G401 (cell line): Measurements from ENCODE around the gene IFRD2. TPM values are rescaled to one million over a fixed set of nuclear protein-coding genes. Genes with fewer than 3 reads are reported as not detected.
"Not testable (repeated sequence)": the region's sequence is repeated elsewhere in the genome, so short reads cannot be mapped to it uniquely, and the experiment has no call there.

Source experiments
- DNase-seq: peaks from one replicate; pipeline ENCODE4 v3.0.0-alpha.2; 2015; ENCODE audit warnings: low spot score
- in situ Hi-C: cut with HindIII; loops from 2 replicates; pipeline ENCODE4 v1.10.0; 2016; ENCODE audit warnings: low sequenced_read_pairs, mixed read lengths
- total RNA-seq: library from RNA; depleted of rRNA; stranded (reverse); fragments of >200 nt; shearing (Covaris generic); gene quantifications from 2 replicates; pipeline ENCODE4 v1.2.3, GENCODE V29; 2014

Gene IFRD2
- total RNA-seq, 1 experiment from 2014 or later = 97.4 TPM

- in situ Hi-C loops = no loop called here
- no peak for DNase-seq
These were observed 1.0 kb upstream of the IFRD2 start for GRCh38 chr3:50293079-50293801.

DNA sequence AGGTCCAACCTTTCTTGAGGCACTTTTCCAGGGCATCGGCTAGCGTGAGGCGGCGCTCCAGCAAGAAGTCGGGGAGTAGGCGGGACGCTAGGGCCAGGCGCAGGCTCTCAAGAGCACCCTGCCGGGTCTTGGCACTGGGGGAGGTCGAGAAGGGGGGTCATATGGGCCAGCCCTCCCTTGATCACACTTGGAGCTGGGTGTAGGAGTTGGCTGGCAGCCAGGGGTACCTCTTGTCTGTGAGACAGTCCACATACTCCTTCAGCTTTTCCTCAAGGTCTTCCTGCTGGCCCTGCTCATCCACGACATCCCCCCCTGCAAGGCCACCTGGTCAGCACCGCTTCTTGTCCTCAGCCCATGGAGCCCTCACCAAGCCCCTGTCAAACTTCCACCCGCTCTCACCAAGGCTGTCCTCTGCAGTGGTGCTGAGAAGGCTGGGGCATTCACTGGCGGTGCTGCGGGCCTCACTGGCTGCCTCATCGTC lies 2.0 kb downstream of the IFRD2 start:
- DNase-seq = no peak
- in situ Hi-C loops = no loop called here

DNA sequence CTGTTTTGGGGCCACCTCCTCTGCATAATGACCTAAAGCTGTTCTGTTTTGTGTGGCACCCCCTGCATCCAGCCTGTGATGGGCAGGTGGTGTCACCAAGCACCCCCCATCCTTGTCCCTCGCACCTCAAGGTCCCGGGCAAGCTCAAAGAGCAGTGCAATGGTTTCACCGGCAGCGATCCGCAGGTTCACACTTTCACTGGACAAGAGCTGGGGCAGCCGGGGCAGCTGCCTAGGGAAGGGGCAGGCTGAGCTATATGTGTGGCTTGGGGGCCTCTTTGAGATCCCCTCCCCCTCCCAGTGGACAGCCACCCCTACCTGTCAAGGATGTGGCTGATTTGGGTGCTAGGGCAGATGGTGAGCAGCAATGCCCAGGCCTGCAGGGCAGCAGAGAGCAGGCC lies 3.1 kb downstream of the IFRD2 start:
- DNase-seq = no peak
- in situ Hi-C loops = no loop called here

- in situ Hi-C loops = no loop called here
- DNase-seq = no peak
These were observed 3.7 kb downstream of the IFRD2 start for GRCh38 chr3:50288387-50289007.

- no peak for DNase-seq
- in situ Hi-C loops = no loop called here
These were observed 5.0 kb downstream of the IFRD2 start for GRCh38 chr3:50287262-50287661.

DNA sequence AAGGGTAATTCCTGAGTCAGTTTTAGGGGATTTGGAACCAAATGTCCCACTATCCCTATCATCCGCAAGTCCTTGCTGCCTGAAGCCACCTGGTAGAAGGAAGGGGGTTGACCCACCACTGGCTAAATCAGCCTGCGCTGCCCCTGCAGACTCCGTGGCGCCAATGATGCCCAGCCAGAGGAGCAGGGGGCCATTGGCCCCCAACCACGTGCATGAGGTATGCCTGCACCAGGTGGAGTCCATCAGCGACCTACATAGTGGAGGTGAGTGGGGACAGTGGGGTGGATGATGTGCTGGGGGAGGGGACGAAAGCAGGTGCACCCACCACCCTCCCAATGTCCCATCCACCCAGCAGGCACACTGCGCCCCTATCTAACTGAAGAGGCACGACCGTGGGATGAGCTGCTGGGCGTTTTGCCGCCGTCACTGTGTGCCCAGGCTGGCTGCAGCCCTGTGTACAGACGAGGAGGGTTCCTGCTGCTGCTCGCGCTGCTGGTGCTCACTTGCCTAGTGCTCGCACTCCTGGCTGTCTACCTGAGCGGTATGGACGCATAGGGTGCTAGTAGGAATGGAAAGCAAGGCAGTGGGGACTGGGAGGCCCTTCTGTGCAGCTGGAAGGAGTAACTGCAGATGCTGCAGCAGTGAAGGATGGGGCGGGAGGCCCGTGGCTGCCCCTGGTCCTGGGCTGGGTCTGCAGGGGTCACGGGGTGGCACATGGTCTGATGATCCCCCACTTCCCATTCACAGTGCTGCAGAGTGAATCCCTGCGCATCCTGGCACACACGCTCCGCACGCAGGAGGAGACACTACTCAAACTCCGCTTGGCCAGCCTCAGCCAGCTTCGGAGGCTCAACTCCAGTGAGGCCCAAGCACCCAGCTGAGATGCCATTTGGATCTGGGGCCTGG lies 5.7 kb downstream of the IFRD2 start:
- DNase-seq = no peak
- in situ Hi-C loops = no loop called here

DNA sequence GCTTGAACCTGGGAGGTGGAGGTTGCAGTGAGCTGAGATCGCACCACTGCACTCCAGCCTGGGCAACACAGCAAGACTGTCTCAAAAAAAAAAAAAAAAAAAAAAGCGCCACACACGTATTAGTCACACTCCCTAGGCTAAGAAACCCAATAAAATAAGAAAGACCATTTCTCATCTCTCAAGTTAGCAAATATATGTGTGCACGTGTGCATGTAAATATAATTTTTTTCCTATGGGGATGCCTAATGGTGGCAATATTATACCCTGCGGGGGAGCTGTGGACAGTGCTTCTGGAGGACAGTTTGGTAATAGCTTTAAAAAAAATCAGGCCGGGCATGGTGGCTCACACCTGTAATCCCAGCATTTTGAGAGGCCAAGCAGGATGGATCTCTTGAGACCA lies 8.1 kb downstream of the IFRD2 start:
- DNase-seq, in situ Hi-C loops: not testable (repeated sequence)

DNA sequence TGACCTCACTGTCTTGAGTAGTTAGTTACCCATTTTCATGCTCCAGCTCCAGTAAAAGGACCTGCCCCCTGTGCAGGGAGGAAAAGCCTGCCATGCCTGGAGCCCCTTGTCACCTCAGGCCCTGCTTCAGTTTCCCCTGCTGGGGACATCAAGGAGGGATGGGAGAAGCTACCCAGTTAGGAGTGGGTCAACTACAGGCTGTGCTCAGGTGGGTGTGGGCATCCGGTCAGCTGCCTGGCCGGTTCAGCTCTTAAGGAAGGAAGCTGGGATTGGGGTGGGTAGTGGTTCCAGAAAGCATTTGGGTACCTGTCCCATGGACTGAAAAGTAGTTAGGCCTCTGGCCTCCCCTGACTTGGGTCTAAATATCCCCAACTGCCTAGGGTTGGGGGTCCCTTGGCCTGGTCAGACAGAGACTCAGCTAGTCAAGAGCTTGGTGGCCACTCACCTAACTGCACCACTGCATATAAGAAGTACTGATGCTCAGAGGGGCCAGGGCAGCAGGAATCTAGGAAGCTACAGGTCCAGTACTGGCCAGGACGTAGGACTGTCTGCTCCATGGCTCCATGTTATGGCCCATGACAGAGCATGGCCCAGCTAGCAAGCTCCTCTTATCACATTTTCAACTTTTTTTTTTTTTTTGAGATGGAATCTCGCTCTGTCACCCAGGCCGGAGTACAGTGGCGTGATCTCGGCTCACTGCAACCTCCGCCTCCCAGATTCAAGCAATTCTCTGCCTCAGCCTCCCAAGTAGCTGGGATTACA lies 12.8 kb downstream of the IFRD2 start:
- in situ Hi-C loops = no loop called here
- DNase-seq = no peak

- DNase-seq = no peak
- in situ Hi-C loops = no loop called here
These were observed 13.4 kb downstream of the IFRD2 start, which contains the start of gene LSMEM2 for GRCh38 chr3:50278880-50279224. Gene LSMEM2, plus strand, starts transcription at chr3:50279087. Its CDS starts 27 bp downstream, at chr3:50279114.

GRCh38 chr3:50278123-50278879 lies 13.9 kb downstream of the IFRD2 start:
- in situ Hi-C loops = no loop called here
- no peak for DNase-seq

DNA sequence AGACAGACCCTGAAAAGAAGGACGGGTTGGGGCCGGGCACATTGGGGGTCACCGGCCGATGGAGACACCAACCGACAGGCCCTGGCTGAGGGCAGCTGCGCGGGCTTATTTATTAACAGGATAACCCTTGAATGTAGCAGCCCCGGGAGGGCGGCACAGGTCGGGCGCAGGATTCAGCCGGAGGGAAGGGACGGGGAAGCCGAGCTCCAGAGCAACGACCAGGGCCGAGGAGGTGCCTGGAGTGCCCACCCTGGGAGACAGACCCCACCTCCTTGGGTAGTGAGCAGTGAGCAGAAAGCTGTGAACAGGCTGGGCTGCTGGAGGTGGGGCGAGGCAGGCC lies 15.5 kb downstream of the IFRD2 start:
- in situ Hi-C loops = no loop called here

GRCh38 chr3:50275996-50276761 lies 16.1 kb downstream of the IFRD2 start:
- in situ Hi-C loops = no loop called here
- DNase-seq = no peak

More for the DNA sequence above, 15.5 kb downstream of the IFRD2 start:
- DNase-seq = no peak

DNA sequence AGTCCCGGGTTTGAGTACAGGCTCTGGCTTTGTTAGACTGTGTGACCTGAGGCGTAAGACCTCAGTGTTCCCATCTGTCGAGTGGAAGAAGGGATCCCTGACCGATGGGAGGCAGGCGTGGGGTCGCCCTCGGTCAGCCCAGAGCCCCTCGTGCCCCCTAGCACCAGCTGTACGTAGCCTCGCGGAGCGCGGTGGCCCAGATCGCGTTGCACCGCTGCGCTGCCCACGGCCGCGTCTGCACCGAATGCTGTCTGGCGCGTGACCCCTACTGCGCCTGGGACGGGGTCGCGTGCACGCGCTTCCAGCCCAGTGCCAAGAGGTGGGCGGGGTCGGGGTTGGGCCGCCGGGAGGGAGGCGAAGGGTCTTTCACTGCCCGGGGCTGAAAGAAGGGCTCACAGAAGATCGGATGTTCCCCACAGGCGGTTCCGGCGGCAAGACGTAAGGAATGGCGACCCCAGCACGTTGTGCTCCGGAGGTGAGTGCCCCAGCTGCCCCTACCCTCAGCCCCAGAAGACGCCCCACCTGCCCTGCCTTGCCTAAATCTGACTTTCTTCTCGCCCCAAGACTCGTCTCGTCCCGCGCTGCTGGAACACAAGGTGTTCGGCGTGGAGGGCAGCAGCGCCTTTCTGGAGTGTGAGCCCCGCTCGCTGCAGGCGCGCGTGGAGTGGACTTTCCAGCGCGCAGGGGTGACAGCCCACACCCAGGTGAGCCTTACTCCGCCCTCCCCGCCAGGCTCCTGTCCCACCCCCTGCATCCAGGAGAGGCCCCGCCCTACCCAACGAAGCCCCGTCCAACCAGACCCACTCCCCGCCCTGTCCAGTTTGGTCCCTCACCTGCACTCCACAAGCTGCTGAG lies 16.9 kb downstream of the IFRD2 start:
- in situ Hi-C loops = no loop called here

DNA sequence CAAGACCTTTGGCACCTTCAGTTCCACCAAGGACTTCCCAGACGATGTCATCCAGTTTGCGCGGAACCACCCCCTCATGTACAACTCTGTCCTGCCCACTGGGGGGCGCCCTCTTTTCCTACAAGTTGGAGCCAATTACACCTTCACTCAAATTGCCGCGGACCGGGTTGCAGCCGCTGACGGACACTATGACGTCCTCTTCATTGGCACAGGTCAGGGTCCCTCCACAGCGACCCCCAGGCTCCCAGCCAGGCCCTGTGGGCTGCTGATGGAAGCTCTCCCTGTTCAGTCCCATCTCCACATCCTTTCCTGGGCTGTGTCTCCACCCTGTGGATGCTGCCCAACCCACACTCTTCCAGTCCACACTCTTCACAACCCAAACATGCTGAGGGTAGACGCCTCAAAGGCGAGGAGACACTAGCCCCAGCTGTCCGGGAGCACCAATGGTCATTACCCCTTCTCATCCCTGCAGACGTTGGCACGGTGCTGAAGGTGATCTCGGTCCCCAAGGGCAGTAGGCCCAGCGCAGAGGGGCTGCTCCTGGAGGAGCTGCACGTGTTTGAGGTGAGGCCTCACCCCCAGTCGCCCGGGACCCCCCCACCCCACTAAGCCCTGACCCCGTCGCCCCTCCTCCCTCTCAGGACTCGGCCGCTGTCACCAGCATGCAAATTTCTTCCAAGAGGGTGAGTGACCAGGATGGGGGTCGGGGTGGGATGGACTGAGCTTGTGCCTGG lies 17.7 kb downstream of the IFRD2 start:
- in situ Hi-C loops = no loop called here
- DNase-seq = peak; percentile 50

More for the DNA sequence above, 16.9 kb downstream of the IFRD2 start:
- no peak for DNase-seq

GRCh38 chr3:50273689-50274065 lies 18.6 kb downstream of the IFRD2 start:
- in situ Hi-C loops = no loop called here

DNA sequence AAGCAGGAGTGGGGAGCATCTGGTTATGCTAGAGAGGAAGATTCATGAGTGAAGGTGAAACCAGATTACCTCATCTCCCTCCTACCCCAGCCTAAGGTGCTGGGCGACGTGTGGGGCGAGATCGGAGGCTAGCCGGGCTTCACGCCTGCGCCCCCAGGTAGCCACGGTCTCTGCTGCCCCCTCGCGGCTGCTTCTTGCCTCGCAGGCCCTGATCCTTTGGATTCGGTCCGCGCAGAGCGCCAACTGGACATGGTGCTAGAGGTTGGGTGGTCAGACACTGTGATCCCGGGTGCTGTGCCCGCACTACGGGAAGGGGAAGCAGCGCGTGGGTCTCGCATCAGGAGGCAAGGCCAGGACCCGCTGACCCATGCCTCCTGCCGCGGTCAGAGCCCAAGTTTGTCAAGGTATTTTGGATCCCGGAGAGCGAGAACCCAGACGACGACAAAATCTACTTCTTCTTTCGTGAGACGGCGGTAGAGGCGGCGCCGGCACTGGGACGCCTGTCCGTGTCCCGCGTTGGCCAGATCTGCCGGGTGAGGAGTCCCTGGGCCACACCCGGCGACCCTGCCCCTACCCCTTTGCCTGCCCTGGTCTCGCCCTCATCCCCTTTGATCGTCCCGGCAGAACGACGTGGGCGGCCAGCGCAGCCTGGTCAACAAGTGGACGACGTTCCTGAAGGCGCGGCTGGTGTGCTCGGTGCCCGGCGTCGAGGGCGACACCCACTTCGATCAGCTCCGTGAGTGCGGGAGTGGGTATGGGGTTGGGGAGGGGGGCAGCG lies 19.1 kb downstream of the IFRD2 start:
- in situ Hi-C loops = no loop called here
- DNase-seq = peak; percentile 81

More at GRCh38 chr3:50273689-50274065, 18.6 kb downstream of the IFRD2 start:
- no peak for DNase-seq
